ENCODE measurements around the gene PLCH2. TPM values are rescaled to one million over a fixed set of nuclear protein-coding genes. Genes with fewer than 3 reads are reported as not detected.

PLCH2 gene
- total RNA-seq, 1 experiment from 2014 or later = not detected

GRCh38 chr1:2519729-2520128 is 43.6 kb downstream of the PLCH2 start:
- H3K4me1 ChIP-seq (ENCODE audit: insufficient read depth, low read length, poor library complexity, severe bottlenecking) = peaks cover 5% of the 10 kb centered on the region
- peaks cover 68% of the 10 kb centered on the region for H3K36me3 ChIP-seq (ENCODE audit: insufficient read depth, low read length, poor library complexity, severe bottlenecking)
- H3K4me3 ChIP-seq (ENCODE audit: low read depth, low read length, poor library complexity, severe bottlenecking) = no peak overlapping the region
- H3K27me3 ChIP-seq (replicated peaks; ENCODE audit: insufficient read depth, low read depth, low read length, poor library complexity) = no peaks in the 10 kb centered on the region
- BruUV-seq (replicated peaks) = no TSS peak
- H3K9me3 ChIP-seq (ENCODE audit: low read depth, low read length, poor library complexity, severe bottlenecking) = no peaks in the 10 kb centered on the region
- intact Hi-C loops (cut with micrococcal nuclease; ENCODE audit: unreplicated experiment) = no loop called here
- no peak for DNase-seq (ENCODE audit: low spot score)
- ChIA-PET CTCF (no interaction called here), POLR2A (ENCODE audit: low non-redundant PET) (no interaction called here)
- H3K27ac ChIP-seq (ENCODE audit: low read depth, low read length, poor library complexity, severe bottlenecking) = no peak overlapping the region
- TF ChIP-seq CTCF (conservative IDR thresholded peaks at IDR 0.05; ENCODE audit: low read depth, low read length) (no peak), EZH2 (IDR thresholded peaks at IDR 0.05; ENCODE audit: borderline replicate concordance, low read depth, low read length, poor library complexity, severe bottlenecking) (no peak)

DNA sequence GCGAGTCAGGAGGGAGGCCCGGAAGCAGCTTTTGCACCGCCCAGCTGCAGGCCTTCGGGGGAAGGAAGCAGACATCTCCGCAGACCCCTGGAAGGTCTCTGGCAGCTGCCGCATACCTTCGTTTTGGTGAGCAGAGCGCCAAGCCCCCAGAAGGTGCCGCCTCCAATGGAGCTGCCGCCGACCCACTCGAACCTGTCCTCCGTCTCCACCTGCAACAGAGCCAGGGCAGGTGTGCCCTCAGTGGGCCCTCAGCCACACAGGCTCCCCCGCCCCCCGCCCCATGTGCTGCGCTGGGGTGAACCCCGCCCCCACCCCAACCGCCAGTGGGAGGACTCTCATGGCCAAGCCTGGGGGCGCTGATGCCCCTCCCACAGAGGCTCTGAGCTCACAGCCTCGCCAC is 44.1 kb downstream of the PLCH2 start:
- H3K27me3 ChIP-seq (replicated peaks; ENCODE audit: insufficient read depth, low read depth, low read length, poor library complexity) = no peaks in the 10 kb centered on the region
- H3K4me1 ChIP-seq (ENCODE audit: insufficient read depth, low read length, poor library complexity, severe bottlenecking) = peaks cover 8% of the 10 kb centered on the region
- TF ChIP-seq CTCF (conservative IDR thresholded peaks at IDR 0.05; ENCODE audit: low read depth, low read length) = no peak
- TF ChIP-seq EZH2 (IDR thresholded peaks at IDR 0.05; ENCODE audit: borderline replicate concordance, low read depth, low read length, poor library complexity, severe bottlenecking) = no peak
- no peak for DNase-seq (ENCODE audit: low spot score)
- POLR2A ChIA-PET (ENCODE audit: low non-redundant PET) = no interaction called here
- H3K27ac ChIP-seq (ENCODE audit: low read depth, low read length, poor library complexity, severe bottlenecking) = no peak overlapping the region
- peaks cover 64% of the 10 kb centered on the region for H3K36me3 ChIP-seq (ENCODE audit: insufficient read depth, low read length, poor library complexity, severe bottlenecking)
- H3K4me3 ChIP-seq (ENCODE audit: low read depth, low read length, poor library complexity, severe bottlenecking) = no peak overlapping the region
- no TSS peak for BruUV-seq (replicated peaks)
- CTCF ChIA-PET = no interaction called here
- no peaks in the 10 kb centered on the region for H3K9me3 ChIP-seq (ENCODE audit: low read depth, low read length, poor library complexity, severe bottlenecking)
- intact Hi-C loops (cut with micrococcal nuclease; ENCODE audit: unreplicated experiment) = no loop called here

DNA sequence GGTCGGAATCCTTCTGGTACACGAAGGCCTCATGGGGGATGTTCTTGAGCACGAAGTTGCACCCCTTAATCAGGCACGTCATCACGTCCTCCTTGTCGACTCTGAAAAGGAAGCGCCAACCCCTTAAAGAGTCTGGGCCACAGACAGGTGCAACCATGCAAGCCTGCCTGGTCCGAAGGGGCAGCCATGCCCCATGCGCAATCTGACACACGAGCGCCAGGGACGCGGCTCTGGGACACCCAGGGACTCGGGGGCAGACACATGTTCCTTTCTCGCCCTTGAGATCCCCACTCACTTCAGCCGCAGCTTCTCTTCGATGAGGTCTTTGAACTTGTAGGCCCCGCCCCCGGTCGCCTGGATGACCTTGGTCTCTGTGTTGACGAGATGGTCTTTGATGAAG is 44.7 kb downstream of the PLCH2 start:
- ChIA-PET CTCF (no interaction called here), POLR2A (ENCODE audit: low non-redundant PET) (no interaction called here)
- Histone ChIP-seq H3K27ac (ENCODE audit: low read depth, low read length, poor library complexity, severe bottlenecking) (no peak overlapping the region), H3K27me3 (replicated peaks; ENCODE audit: insufficient read depth, low read depth, low read length, poor library complexity) (no peaks in the 10 kb centered on the region), H3K4me1 (ENCODE audit: insufficient read depth, low read length, poor library complexity, severe bottlenecking) (peaks cover 8% of the 10 kb centered on the region), H3K4me3 (ENCODE audit: low read depth, low read length, poor library complexity, severe bottlenecking) (no peak overlapping the region), H3K9me3 (ENCODE audit: low read depth, low read length, poor library complexity, severe bottlenecking) (no peaks in the 10 kb centered on the region), H3K36me3 (ENCODE audit: insufficient read depth, low read length, poor library complexity, severe bottlenecking) (peaks cover 58% of the 10 kb centered on the region)
- DNase-seq (ENCODE audit: low spot score) = no peak
- intact Hi-C loops (cut with micrococcal nuclease; ENCODE audit: unreplicated experiment) = no loop called here
- no TSS peak for BruUV-seq (replicated peaks)
- TF ChIP-seq CTCF (conservative IDR thresholded peaks at IDR 0.05; ENCODE audit: low read depth, low read length) = no peak
- no peak for TF ChIP-seq EZH2 (IDR thresholded peaks at IDR 0.05; ENCODE audit: borderline replicate concordance, low read depth, low read length, poor library complexity, severe bottlenecking)

Data from A673 (cell line).